ENCODE data around the gene THSD7B. TPM values are rescaled to one million over a fixed set of nuclear protein-coding genes. Genes with fewer than 3 reads are reported as not detected.

The THSD7B gene
- total RNA-seq, 1 experiment from 2014 or later = 6.9 TPM

- Histone ChIP-seq H3K4me3 (ENCODE audit: low read depth, low read length) (no peak overlapping the region), H3K27me3 (replicated peaks; ENCODE audit: control insufficient read depth, insufficient read depth, low read length) (no peaks in the 10 kb centered on the region), H3K9me3 (no peaks in the 10 kb centered on the region), H3K4me1 (peaks cover 9% of the 10 kb centered on the region; the same call in 1 of the 2 replicates), H3K36me3 (ENCODE audit: control insufficient read depth, insufficient read depth, low read length) (no peaks in the 10 kb centered on the region)
- POLR2A ChIA-PET = no interaction called here
- BruUV-seq (replicated peaks) = no TSS peak
- Mint-ChIP-seq H3K4me3 (ENCODE audit: unreplicated experiment) (no peak overlapping the region), H3K27me3 (ENCODE audit: insufficient read depth, unreplicated experiment) (peaks cover 3% of the 10 kb centered on the region), H3K4me1 (ENCODE audit: low read depth, unreplicated experiment) (peaks cover 8% of the 10 kb centered on the region), H3K27ac (ENCODE audit: unreplicated experiment) (no peak overlapping the region), H3K36me3 (ENCODE audit: insufficient read depth, unreplicated experiment) (no peaks in the 10 kb centered on the region), H3K9me3 (ENCODE audit: unreplicated experiment) (no peaks in the 10 kb centered on the region)
- CTCF ChIA-PET = no interaction called here
- no peak for TF ChIP-seq CTCF (IDR thresholded peaks at IDR 0.05; ENCODE audit: insufficient read depth in 1 of 2, low read depth in 1 of 2, low read length in 1 of 2, severe bottlenecking in 1 of 2, unreplicated experiment in 1 of 2)
- DNase-seq = no peak
- intact Hi-C loops (cut with micrococcal nuclease; ENCODE audit: unreplicated experiment) = no loop called here
These were observed 229.4 kb downstream of the THSD7B start for GRCh38 chr2:136994793-136995192.

- peaks cover 16% of the 10 kb centered on the region for H3K4me1 Mint-ChIP-seq (ENCODE audit: low read depth, unreplicated experiment)
- intact Hi-C loops (cut with micrococcal nuclease; ENCODE audit: unreplicated experiment) = no loop called here
- ChIA-PET CTCF (interaction anchor here (0.6 kb wide), 1 partner anchor 77 kb away, joined by 7 read pairs; no protein-coding TSS in a partner anchor), POLR2A (no interaction called here)
- DNase-seq = no peak
- no TSS peak for BruUV-seq (replicated peaks)
- no peaks in the 10 kb centered on the region for H3K9me3 Mint-ChIP-seq (ENCODE audit: unreplicated experiment)
- TF ChIP-seq CTCF (IDR thresholded peaks at IDR 0.05; ENCODE audit: insufficient read depth in 1 of 2, low read depth in 1 of 2, low read length in 1 of 2, severe bottlenecking in 1 of 2, unreplicated experiment in 1 of 2) = no peak
- no peak overlapping the region for H3K27ac Mint-ChIP-seq (ENCODE audit: unreplicated experiment)
- H3K4me3 ChIP-seq (ENCODE audit: low read depth, low read length) = no peak overlapping the region
- no peaks in the 10 kb centered on the region for H3K27me3 ChIP-seq (replicated peaks; ENCODE audit: control insufficient read depth, insufficient read depth, low read length)
- H3K27me3 Mint-ChIP-seq (ENCODE audit: insufficient read depth, unreplicated experiment) = no peaks in the 10 kb centered on the region
- H3K36me3 ChIP-seq (ENCODE audit: control insufficient read depth, insufficient read depth, low read length) = no peaks in the 10 kb centered on the region
- H3K36me3 Mint-ChIP-seq (ENCODE audit: insufficient read depth, unreplicated experiment) = no peaks in the 10 kb centered on the region
- H3K4me3 Mint-ChIP-seq (ENCODE audit: unreplicated experiment) = no peak overlapping the region
- H3K4me1 ChIP-seq = peaks cover 9% of the 10 kb centered on the region; the same call in 1 of the 2 replicates
- no peaks in the 10 kb centered on the region for H3K9me3 ChIP-seq
These were observed 232.2 kb downstream of the THSD7B start for GRCh38 chr2:136997557-136997956.

GRCh38 chr2:137000811-137001210 is 235.5 kb downstream of the THSD7B start:
- Histone ChIP-seq H3K36me3 (ENCODE audit: control insufficient read depth, insufficient read depth, low read length) (no peaks in the 10 kb centered on the region), H3K4me1 (peaks cover 17% of the 10 kb centered on the region; the same call in 1 of the 2 replicates), H3K27me3 (replicated peaks; ENCODE audit: control insufficient read depth, insufficient read depth, low read length) (no peaks in the 10 kb centered on the region), H3K4me3 (ENCODE audit: low read depth, low read length) (no peak overlapping the region), H3K9me3 (no peaks in the 10 kb centered on the region)
- peaks cover 24% of the 10 kb centered on the region for H3K4me1 Mint-ChIP-seq (ENCODE audit: low read depth, unreplicated experiment)
- no peak overlapping the region for H3K27ac Mint-ChIP-seq (ENCODE audit: unreplicated experiment)
- CTCF ChIA-PET = no interaction called here
- no peaks in the 10 kb centered on the region for H3K27me3 Mint-ChIP-seq (ENCODE audit: insufficient read depth, unreplicated experiment)
- no peak for DNase-seq
- no peak for TF ChIP-seq CTCF (IDR thresholded peaks at IDR 0.05; ENCODE audit: insufficient read depth in 1 of 2, low read depth in 1 of 2, low read length in 1 of 2, severe bottlenecking in 1 of 2, unreplicated experiment in 1 of 2)
- no TSS peak for BruUV-seq (replicated peaks)
- no peak overlapping the region for H3K4me3 Mint-ChIP-seq (ENCODE audit: unreplicated experiment)
- POLR2A ChIA-PET = no interaction called here
- intact Hi-C loops (cut with micrococcal nuclease; ENCODE audit: unreplicated experiment) = no loop called here
- no peaks in the 10 kb centered on the region for H3K36me3 Mint-ChIP-seq (ENCODE audit: insufficient read depth, unreplicated experiment)
- no peaks in the 10 kb centered on the region for H3K9me3 Mint-ChIP-seq (ENCODE audit: unreplicated experiment)

Measured in Caco-2 (cell line).